PC-9 (cell line): ENCODE results near the gene NAPG. TPM values are rescaled to one million over a fixed set of nuclear protein-coding genes. Genes with fewer than 3 reads are reported as not detected.
"Not testable (repeated sequence)": the region's sequence is repeated elsewhere in the genome, so short reads cannot be mapped to it uniquely, and the experiment has no call there.

ENCODE experiments used
- BruUV-seq: library from RNA; stranded (reverse); fragments of 400-500 nt; replicated peaks from 2 replicates; lab custom pipeline; 2021; lab: Mats Ljungman, UMichigan
- CTCF ChIA-PET: fragments of 300-600 bp; sonication (Branson Sonifier 250); formaldehyde crosslinking; loops from one replicate; lab custom pipeline; 2022; ENCODE audit warnings: antibody characterized with exemption; lab: Charles Lee
- POLR2A ChIA-PET: fragments of 300-600 bp; sonication (Branson Sonifier 250); formaldehyde crosslinking; loops from one replicate; lab custom pipeline; 2022; ENCODE audit warnings: antibody characterized with exemption; ENCODE audit not compliant: unreplicated experiment; lab: Charles Lee
- DNase-seq, 2 experiments: peaks; one replicate each; pipeline versions ENCODE4 v3.0.0 to v3.0.0-alpha.2; 2015 to 2022; ENCODE audit warnings: mixed read lengths in 1 of 2
- H2AFZ ChIP-seq: fragments of 200-600 bp; sonication (generic); 2 replicates; pipeline ENCODE4 v1.8.1; 2017; ENCODE audit warnings: antibody characterized with exemption
- H3F3A ChIP-seq: fragments of 200-600 bp; sonication (generic); 2 replicates; pipeline ENCODE4 v1.8.1; 2017; ENCODE audit warnings: antibody characterized with exemption, mild to moderate bottlenecking, low read depth; ENCODE audit not compliant: insufficient read depth
- H3K27ac ChIP-seq: fragments of 200-600 bp; sonication (generic); 2 replicates; pipeline ENCODE4 v1.6.1; 2016; ENCODE audit warnings: mixed run types
- H3K27me3 ChIP-seq: fragments of 200-600 bp; sonication (generic); 2 replicates; pipeline ENCODE4 v1.6.1; 2016; ENCODE audit warnings: low read depth, mixed run types; ENCODE audit not compliant: insufficient read depth
- H3K36me3 ChIP-seq: fragments of 200-600 bp; sonication (generic); 2 replicates; pipeline ENCODE4 v1.6.1; 2016; ENCODE audit warnings: low read depth, mixed run types
- H3K4me1 ChIP-seq: fragments of 200-600 bp; sonication (generic); replicated peaks from 2 replicates; pipeline ENCODE4 v1.6.1; 2016; ENCODE audit warnings: mixed run types; ENCODE audit not compliant: insufficient read depth
- H3K4me2 ChIP-seq: fragments of 200-600 bp; sonication (generic); 2 replicates; pipeline ENCODE4 v1.6.1; 2017; ENCODE audit warnings: mixed run types
- H3K4me3 ChIP-seq: fragments of 200-600 bp; sonication (generic); 2 replicates; pipeline ENCODE4 v1.6.1; 2016; ENCODE audit warnings: mixed run types
- H3K79me2 ChIP-seq: fragments of 200-600 bp; sonication (generic); 2 replicates; pipeline ENCODE4 v1.6.1; 2017; ENCODE audit warnings: low read depth, mixed run types
- H3K9me2 ChIP-seq: fragments of 200-600 bp; sonication (generic); 2 replicates; pipeline ENCODE4 v1.8.1; 2017; ENCODE audit warnings: mild to moderate bottlenecking; ENCODE audit not compliant: insufficient read depth
- H3K9me3 ChIP-seq: fragments of 200-600 bp; sonication (generic); 2 replicates; pipeline ENCODE4 v1.8.1; 2016; ENCODE audit warnings: low read depth; ENCODE audit not compliant: insufficient read depth
- H4K20me1 ChIP-seq: fragments of 200-600 bp; sonication (generic); 2 replicates; pipeline ENCODE4 v1.8.1; 2017; ENCODE audit not compliant: insufficient read depth
- EZH2 ChIP-seq: fragments of 200-600 bp; sonication (generic); IDR thresholded peaks from 2 replicates; pipeline ENCODE4 v1.8.0; 2017; ENCODE audit warnings: antibody characterized with exemption, low read depth
- intact Hi-C: fragments of 100-400 bp; cut with micrococcal nuclease; formaldehyde crosslinking; loops from one replicate; pipeline ENCODE4 v1.10.0; 2022; ENCODE audit not compliant: unreplicated experiment
- total RNA-seq: library from RNA; stranded (reverse); gene quantifications from 2 replicates; pipeline ENCODE4 v1.2.3, GENCODE V29; 2021
- TF ChIP-seq, protein P1 (sequence below): fragments of 200-600 bp; sonication (generic); conservative IDR thresholded peaks from 2 replicates; pipeline ENCODE4 v1.6.1; 2017; ENCODE audit warnings: mixed run types, antibody characterized with exemption, mild to moderate bottlenecking, moderate library complexity

The NAPG gene
- total RNA-seq, 1 experiment from 2014 or later, result 28.1 TPM

DNA sequence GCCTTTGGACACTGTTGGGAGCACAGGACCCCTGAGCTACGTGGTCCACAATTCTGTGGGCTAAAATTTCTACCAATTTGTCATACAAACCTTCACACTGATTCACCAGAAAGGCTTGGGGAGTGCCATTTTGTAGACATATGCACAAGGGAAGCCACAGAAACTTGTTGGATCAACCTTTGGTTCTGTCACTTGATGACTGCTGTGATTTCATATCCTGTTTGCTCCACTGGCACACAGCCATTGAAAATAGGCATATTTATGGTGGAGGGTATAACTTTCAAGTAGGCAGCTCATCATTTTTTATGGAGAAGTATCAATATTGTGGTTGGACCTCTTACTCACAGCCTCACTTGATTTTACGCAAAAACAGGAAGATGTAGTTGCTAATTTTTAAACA lies 10.5 kb downstream of the NAPG start:
- BruUV-seq, result no TSS peak
- H3K4me2 ChIP-seq, result no peak overlapping the region
- no peak for DNase-seq
- H4K20me1 ChIP-seq, result peaks cover 42% of the 10 kb centered on the region
- H3K27me3 ChIP-seq, result no peaks in the 10 kb centered on the region
- H3K79me2 ChIP-seq, result peaks cover 23% of the 10 kb centered on the region
- H3K4me3 ChIP-seq, result no peak overlapping the region
- TF ChIP-seq, protein P1, sequence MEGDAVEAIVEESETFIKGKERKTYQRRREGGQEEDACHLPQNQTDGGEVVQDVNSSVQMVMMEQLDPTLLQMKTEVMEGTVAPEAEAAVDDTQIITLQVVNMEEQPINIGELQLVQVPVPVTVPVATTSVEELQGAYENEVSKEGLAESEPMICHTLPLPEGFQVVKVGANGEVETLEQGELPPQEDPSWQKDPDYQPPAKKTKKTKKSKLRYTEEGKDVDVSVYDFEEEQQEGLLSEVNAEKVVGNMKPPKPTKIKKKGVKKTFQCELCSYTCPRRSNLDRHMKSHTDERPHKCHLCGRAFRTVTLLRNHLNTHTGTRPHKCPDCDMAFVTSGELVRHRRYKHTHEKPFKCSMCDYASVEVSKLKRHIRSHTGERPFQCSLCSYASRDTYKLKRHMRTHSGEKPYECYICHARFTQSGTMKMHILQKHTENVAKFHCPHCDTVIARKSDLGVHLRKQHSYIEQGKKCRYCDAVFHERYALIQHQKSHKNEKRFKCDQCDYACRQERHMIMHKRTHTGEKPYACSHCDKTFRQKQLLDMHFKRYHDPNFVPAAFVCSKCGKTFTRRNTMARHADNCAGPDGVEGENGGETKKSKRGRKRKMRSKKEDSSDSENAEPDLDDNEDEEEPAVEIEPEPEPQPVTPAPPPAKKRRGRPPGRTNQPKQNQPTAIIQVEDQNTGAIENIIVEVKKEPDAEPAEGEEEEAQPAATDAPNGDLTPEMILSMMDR, result no peak
- no peak for TF ChIP-seq EZH2
- H3K36me3 ChIP-seq, result peaks cover 31% of the 10 kb centered on the region
- ChIA-PET CTCF (no interaction called here), POLR2A (interaction anchor here (0.6 kb wide), 1 partner anchor 11 kb away, joined by 4 read pairs; the partner anchor contains the start of gene NAPG)
- intact Hi-C loops, result no loop called here
- H3K9me2 ChIP-seq, result no peaks in the 10 kb centered on the region
- no peaks in the 10 kb centered on the region for H3K9me3 ChIP-seq
- peaks cover 4% of the 10 kb centered on the region; the same call in 1 of the 2 replicates for H3F3A ChIP-seq
- no peaks in the 10 kb centered on the region for H3K4me1 ChIP-seq
- H3K27ac ChIP-seq, result no peak overlapping the region
- no peak overlapping the region for H2AFZ ChIP-seq

DNA sequence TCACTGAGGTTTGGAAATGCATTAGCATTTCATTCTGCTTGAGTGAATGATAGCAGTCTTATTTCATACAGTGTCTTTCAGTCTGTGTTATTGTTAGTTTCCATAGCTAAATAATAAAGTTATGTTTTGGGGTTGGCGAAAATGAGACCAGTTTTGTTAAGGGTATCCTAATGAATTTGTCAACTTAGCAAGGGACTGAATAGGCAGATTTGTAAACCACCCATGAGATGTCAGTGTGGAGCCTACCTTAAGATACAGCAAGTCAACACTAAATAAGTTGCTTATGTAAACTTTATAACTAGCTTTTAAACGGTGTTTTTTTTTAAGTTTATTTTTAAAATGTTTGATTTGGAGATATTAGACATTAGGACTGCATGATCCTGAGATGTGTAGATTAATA lies 11.9 kb downstream of the NAPG start:
- H3K4me1 ChIP-seq, result no peaks in the 10 kb centered on the region
- no peak overlapping the region for H3K4me3 ChIP-seq
- peaks cover 12% of the 10 kb centered on the region for H3K79me2 ChIP-seq
- H3K27me3 ChIP-seq, result no peaks in the 10 kb centered on the region
- BruUV-seq, result no TSS peak
- no peak overlapping the region for H3K4me2 ChIP-seq
- H3K9me3 ChIP-seq, result no peaks in the 10 kb centered on the region
- H3K9me2 ChIP-seq, result no peaks in the 10 kb centered on the region
- TF ChIP-seq EZH2, result no peak
- TF ChIP-seq, protein P1, result no peak
- peaks cover 38% of the 10 kb centered on the region for H4K20me1 ChIP-seq
- ChIA-PET POLR2A (no interaction called here), CTCF (no interaction called here)
- no peak overlapping the region for H3K27ac ChIP-seq
- intact Hi-C loops, result no loop called here
- H3K36me3 ChIP-seq, result peaks cover 31% of the 10 kb centered on the region
- DNase-seq, result no peak
- peaks cover 4% of the 10 kb centered on the region; the same call in 1 of the 2 replicates for H3F3A ChIP-seq
- no peak overlapping the region for H2AFZ ChIP-seq

DNA sequence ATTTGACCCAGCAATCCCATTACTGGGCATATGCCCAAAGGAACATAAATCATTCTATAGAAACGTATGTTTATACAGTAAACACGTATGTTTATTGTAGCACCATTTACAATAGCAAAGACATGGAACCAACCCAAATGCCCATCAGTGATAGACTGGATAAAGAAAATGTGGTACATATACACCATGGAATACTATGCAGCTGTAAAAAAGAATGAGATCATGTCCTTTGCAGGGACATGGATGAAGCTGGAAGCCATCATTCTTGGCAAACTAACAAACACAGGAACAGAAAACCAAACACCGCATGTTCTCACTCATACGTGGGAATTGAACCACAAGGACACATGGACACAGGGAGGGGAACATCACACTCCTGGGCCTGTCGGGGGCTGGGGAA lies 13.3 kb downstream of the NAPG start:
- H3F3A ChIP-seq, H3K4me2 ChIP-seq, POLR2A ChIA-PET, BruUV-seq, intact Hi-C loops, H3K27ac ChIP-seq, DNase-seq, H3K4me3 ChIP-seq, H3K4me1 ChIP-seq, H2AFZ ChIP-seq, H3K79me2 ChIP-seq, H3K27me3 ChIP-seq, H3K9me2 ChIP-seq, CTCF ChIA-PET, H3K9me3 ChIP-seq: not testable (repeated sequence)
- Histone ChIP-seq H4K20me1 (peaks cover 33% of the 10 kb centered on the region), H3K36me3 (peaks cover 29% of the 10 kb centered on the region)

DNA sequence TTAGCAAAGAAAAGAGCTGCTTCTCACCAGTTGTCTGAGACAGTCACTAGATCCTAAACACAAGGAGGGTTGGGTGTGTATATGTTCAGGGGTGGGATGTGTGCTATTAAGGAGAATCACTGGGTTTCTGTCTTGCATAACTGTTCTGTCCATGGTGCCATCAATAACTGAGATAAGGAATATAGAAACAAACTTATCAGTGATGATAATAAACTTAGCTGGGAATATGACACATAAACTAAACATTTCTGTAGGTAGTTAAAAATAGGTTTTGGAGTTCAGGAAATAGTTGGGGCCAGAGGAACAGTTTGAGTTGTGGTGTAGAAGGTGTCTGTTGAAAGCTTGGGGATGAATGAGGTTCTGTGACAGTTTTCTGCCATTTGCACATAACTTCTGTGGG lies 17.4 kb downstream of the NAPG start:
- no peak overlapping the region for H3K4me3 ChIP-seq
- intact Hi-C loops, result no loop called here
- POLR2A ChIA-PET, result no interaction called here
- BruUV-seq, result no TSS peak
- CTCF ChIA-PET, result no interaction called here
- DNase-seq, result no peak
- H3F3A ChIP-seq, result peaks cover 4% of the 10 kb centered on the region; the same call in 1 of the 2 replicates
- no peaks in the 10 kb centered on the region for H3K4me1 ChIP-seq
- H3K36me3 ChIP-seq, result peaks cover 47% of the 10 kb centered on the region
- no peaks in the 10 kb centered on the region for H3K27me3 ChIP-seq
- H3K9me2 ChIP-seq, result no peaks in the 10 kb centered on the region
- peaks cover 16% of the 10 kb centered on the region for H4K20me1 ChIP-seq
- no peak overlapping the region for H2AFZ ChIP-seq
- no peak for TF ChIP-seq EZH2
- TF ChIP-seq, protein P1, result no peak
- no peak overlapping the region for H3K27ac ChIP-seq
- H3K79me2 ChIP-seq, result no peaks in the 10 kb centered on the region
- H3K4me2 ChIP-seq, result no peak overlapping the region
- H3K9me3 ChIP-seq, result no peaks in the 10 kb centered on the region
